Activated CD4-positive, alpha-beta T cell treated with anti-CD3 and anti-CD28 coated beads, Interleukin-2, amount 10 ng/mL, durations not matched to agents 24 days and 14 days (primary cell): ENCODE results near the gene RAB2B. TPM values are rescaled to one million over a fixed set of nuclear protein-coding genes. Genes with fewer than 3 reads are reported as not detected.

Experiments
- DNase-seq: peaks from one replicate; pipeline ENCODE4 v3.0.0; 2022
- H3K27ac Mint-ChIP-seq: one replicate; pipeline ENCODE4 v1.8.0; 2022; ENCODE audit warnings: mild to moderate bottlenecking, mixed read lengths
- H3K27me3 Mint-ChIP-seq: one replicate; pipeline ENCODE4 v1.8.0; 2022; ENCODE audit warnings: mixed read lengths
- H3K36me3 Mint-ChIP-seq: one replicate; pipeline ENCODE4 v1.8.0; 2022; ENCODE audit warnings: low read depth, mild to moderate bottlenecking, mixed read lengths
- H3K4me1 Mint-ChIP-seq: one replicate; pipeline ENCODE4 v1.8.0; 2021; ENCODE audit warnings: mixed read lengths
- H3K4me3 Mint-ChIP-seq: one replicate; pipeline ENCODE4 v1.8.0; 2022; ENCODE audit warnings: mild to moderate bottlenecking, moderate library complexity, mixed read lengths
- H3K9me3 Mint-ChIP-seq: one replicate; pipeline ENCODE4 v1.8.0; 2021; ENCODE audit warnings: mixed read lengths
- intact Hi-C: fragments of 100-400 bp; cut with micrococcal nuclease; formaldehyde crosslinking; loops from one replicate; pipeline ENCODE4 v1.15.1; 2023
- total RNA-seq: library from RNA; stranded (reverse); gene quantifications from 2 replicates; pipeline ENCODE4 v1.2.3, GENCODE V29; 2022

The RAB2B gene
- total RNA-seq, 1 donor from 2014 or later: 30.1 TPM

- Mint-ChIP-seq H3K9me3 (no peaks in the 10 kb centered on the region), H3K4me3 (no peak overlapping the region), H3K27me3 (no peaks in the 10 kb centered on the region), H3K4me1 (peaks cover 44% of the 10 kb centered on the region), H3K36me3 (peaks cover 42% of the 10 kb centered on the region), H3K27ac (no peak overlapping the region)
- intact Hi-C loops: no loop called here
- DNase-seq: peak; percentile 52
Measured at GRCh38 chr14:21506557-21506956, 29.8 kb upstream of the RAB2B start.

GRCh38 chr14:21505012-21505553, 28.3 kb upstream of the RAB2B start:
- Mint-ChIP-seq H3K27ac (peak overlapping the region; percentile 84), H3K9me3 (no peaks in the 10 kb centered on the region), H3K4me3 (peak overlapping the region; percentile 72), H3K4me1 (peaks cover 46% of the 10 kb centered on the region), H3K36me3 (peaks cover 53% of the 10 kb centered on the region), H3K27me3 (no peaks in the 10 kb centered on the region)
- intact Hi-C loops: no loop called here
- peak; percentile 78 for DNase-seq

GRCh38 chr14:21503376-21503775, 26.6 kb upstream of the RAB2B start:
- Mint-ChIP-seq H3K36me3 (peaks cover 63% of the 10 kb centered on the region), H3K9me3 (no peaks in the 10 kb centered on the region), H3K27ac (peak overlapping the region; percentile 11), H3K27me3 (no peaks in the 10 kb centered on the region), H3K4me1 (peaks cover 47% of the 10 kb centered on the region), H3K4me3 (no peak overlapping the region)
- DNase-seq: no peak
- intact Hi-C loops: no loop called here

- Mint-ChIP-seq H3K27ac (no peak overlapping the region), H3K4me1 (peaks cover 38% of the 10 kb centered on the region), H3K4me3 (no peak overlapping the region), H3K27me3 (no peaks in the 10 kb centered on the region), H3K9me3 (no peaks in the 10 kb centered on the region), H3K36me3 (peaks cover 58% of the 10 kb centered on the region)
- DNase-seq: peak; percentile 52
- intact Hi-C loops: no loop called here
Measured at GRCh38 chr14:21501568-21501967, 24.8 kb upstream of the RAB2B start.

GRCh38 chr14:21498540-21499526, 22.1 kb upstream of the RAB2B start:
- intact Hi-C loops: loop anchor here (1.0 kb wide), 1 partner anchor 58 kb away; no protein-coding TSS in a partner anchor
- H3K4me3 Mint-ChIP-seq: peak overlapping the region; percentile 12
- peak; percentile 80 for DNase-seq
- no peaks in the 10 kb centered on the region for H3K9me3 Mint-ChIP-seq
- peak overlapping the region; percentile 56 for H3K27ac Mint-ChIP-seq
- H3K27me3 Mint-ChIP-seq: no peaks in the 10 kb centered on the region
- peaks cover 28% of the 10 kb centered on the region for H3K4me1 Mint-ChIP-seq
- H3K36me3 Mint-ChIP-seq: peaks cover 66% of the 10 kb centered on the region

GRCh38 chr14:21496453-21496852, 19.7 kb upstream of the RAB2B start:
- no peak for DNase-seq
- peaks cover 20% of the 10 kb centered on the region for H3K4me1 Mint-ChIP-seq
- no peak overlapping the region for H3K4me3 Mint-ChIP-seq
- peaks cover 67% of the 10 kb centered on the region for H3K36me3 Mint-ChIP-seq
- no peak overlapping the region for H3K27ac Mint-ChIP-seq
- H3K27me3 Mint-ChIP-seq: no peaks in the 10 kb centered on the region
- H3K9me3 Mint-ChIP-seq: no peaks in the 10 kb centered on the region
- intact Hi-C loops: no loop called here

GRCh38 chr14:21494902-21495762, 18.4 kb upstream of the RAB2B start:
- no peak overlapping the region for H3K27ac Mint-ChIP-seq
- DNase-seq: peak; percentile 51
- H3K27me3 Mint-ChIP-seq: no peaks in the 10 kb centered on the region
- H3K4me1 Mint-ChIP-seq: peaks cover 14% of the 10 kb centered on the region
- no peak overlapping the region for H3K4me3 Mint-ChIP-seq
- H3K36me3 Mint-ChIP-seq: peaks cover 66% of the 10 kb centered on the region
- intact Hi-C loops: no loop called here
- no peaks in the 10 kb centered on the region for H3K9me3 Mint-ChIP-seq

GRCh38 chr14:21486640-21487087, 9.9 kb upstream of the RAB2B start:
- H3K27ac Mint-ChIP-seq: no peak overlapping the region
- intact Hi-C loops: no loop called here
- no peak for DNase-seq
- H3K27me3 Mint-ChIP-seq: no peaks in the 10 kb centered on the region
- no peaks in the 10 kb centered on the region for H3K4me1 Mint-ChIP-seq
- H3K9me3 Mint-ChIP-seq: no peaks in the 10 kb centered on the region
- H3K36me3 Mint-ChIP-seq: peaks cover 25% of the 10 kb centered on the region
- no peak overlapping the region for H3K4me3 Mint-ChIP-seq

- Mint-ChIP-seq H3K9me3 (no peaks in the 10 kb centered on the region), H3K4me1 (peaks cover 23% of the 10 kb centered on the region), H3K27me3 (no peaks in the 10 kb centered on the region), H3K36me3 (peaks cover 29% of the 10 kb centered on the region), H3K27ac (peak overlapping the region; percentile 99), H3K4me3 (peak overlapping the region; percentile 99)
- DNase-seq: no peak
- intact Hi-C loops: loop anchor here (1.0 kb wide), 1 partner anchor 62 kb away; no protein-coding TSS in a partner anchor
Measured at GRCh38 chr14:21476523-21476924, 235 bp downstream of the RAB2B start.

- H3K27ac Mint-ChIP-seq: peak overlapping the region; percentile 99
Measured at GRCh38 chr14:21475767-21476522, 814 bp downstream of the RAB2B start.

GRCh38 chr14:21467616-21468015, 9.1 kb downstream of the RAB2B start:
- Mint-ChIP-seq H3K4me1 (peaks cover 4% of the 10 kb centered on the region), H3K9me3 (no peaks in the 10 kb centered on the region), H3K4me3 (no peak overlapping the region), H3K27ac (no peak overlapping the region), H3K36me3 (peaks cover 34% of the 10 kb centered on the region), H3K27me3 (no peaks in the 10 kb centered on the region)
- intact Hi-C loops: no loop called here
- DNase-seq: no peak

More at GRCh38 chr14:21475767-21476522, 814 bp downstream of the RAB2B start:
- intact Hi-C loops: loop anchor here (1.0 kb wide), 1 partner anchor 62 kb away; no protein-coding TSS in a partner anchor
- H3K4me1 Mint-ChIP-seq: peaks cover 21% of the 10 kb centered on the region
- H3K4me3 Mint-ChIP-seq: peak overlapping the region; percentile 99
- H3K36me3 Mint-ChIP-seq: peaks cover 29% of the 10 kb centered on the region
- no peaks in the 10 kb centered on the region for H3K9me3 Mint-ChIP-seq
- H3K27me3 Mint-ChIP-seq: no peaks in the 10 kb centered on the region
- no peak for DNase-seq

GRCh38 chr14:21455912-21456667, 20.7 kb downstream of the RAB2B start, which contains the start of gene CHD8:
CHD8 (minus strand) TSS chr14:21456123; CDS start chr14:21431643, 24,480 bp downstream.
- peak; percentile 100 for DNase-seq
- peak within 1 kb of the TSS; percentile 95 for H3K4me3 Mint-ChIP-seq
- peak within 1 kb of the TSS; percentile 97 for H3K27ac Mint-ChIP-seq
- peaks cover 26% of the 10 kb centered on the region for H3K4me1 Mint-ChIP-seq
- peaks cover 36% of the 10 kb centered on the region for H3K36me3 Mint-ChIP-seq
- no peaks in the 10 kb centered on the region for H3K9me3 Mint-ChIP-seq
- intact Hi-C loops: loop anchor here (1.0 to 10.0 kb wide), 9 partner anchors 19 to 351 kb away; partner anchors contain the start of genes HNRNPC, METTL3, SALL2 and SUPT16H
- no peaks in the 10 kb centered on the region for H3K27me3 Mint-ChIP-seq
